ENCODE data around the gene MAPK1. TPM values are rescaled to one million over a fixed set of nuclear protein-coding genes. Genes with fewer than 3 reads are reported as not detected.
"Not testable (repeated sequence)": the region's sequence is repeated elsewhere in the genome, so short reads cannot be mapped to it uniquely, and the experiment has no call there.

Gene MAPK1
- total RNA-seq (2022) (135 and 136 TPM in 2 replicates), Bru-seq, nascent RNA (percentile 85 among the genes with signal in this experiment), BruChase-seq, experiment 1, labeled RNA remaining after a 2-hour chase (percentile 85 among the genes with signal in this experiment), BruChase-seq, experiment 2, labeled RNA remaining after a 6-hour chase (percentile 92 among the genes with signal in this experiment)
- long read RNA-seq, full-length matches to known transcripts: 133 of 153 reads
- long read RNA-seq, partial matches to known transcripts: 3 of 153 reads
- long read RNA-seq, other reads (novel, unspliced or antisense): 17 of 153 reads

- intact Hi-C loops (cut with micrococcal nuclease; ENCODE audit: unreplicated experiment): no loop called here
- H3K4me3 Mint-ChIP-seq (ENCODE audit: unreplicated experiment): peak within 1 kb of the TSS; percentile 86
- ChIA-PET POLR2A (no interaction called here), CTCF (no interaction called here)
- peaks cover 29% of the 10 kb centered on the region for H3K4me1 Mint-ChIP-seq (ENCODE audit: low read depth, unreplicated experiment)
- no peaks in the 10 kb centered on the region for H3K27me3 Mint-ChIP-seq (ENCODE audit: insufficient read depth, unreplicated experiment)
- TF ChIP-seq CTCF (IDR thresholded peaks at IDR 0.05; ENCODE audit: insufficient read depth in 1 of 2, low read depth in 1 of 2, low read length in 1 of 2, severe bottlenecking in 1 of 2, unreplicated experiment in 1 of 2): peak; percentile 15 to 55
- H3K9me3 ChIP-seq: no peaks in the 10 kb centered on the region
- H3K27me3 ChIP-seq (replicated peaks; ENCODE audit: control insufficient read depth, insufficient read depth, low read length): no peaks in the 10 kb centered on the region
- H3K27ac Mint-ChIP-seq (ENCODE audit: unreplicated experiment): peak within 1 kb of the TSS; percentile 95
- BruUV-seq (replicated peaks): TSS peak; percentile 84
- peak; percentile 90 to 95 for DNase-seq
- peak within 1 kb of the TSS; percentile 79 for H3K4me3 ChIP-seq (ENCODE audit: low read depth, low read length)
- H3K36me3 ChIP-seq (ENCODE audit: control insufficient read depth, insufficient read depth, low read length): no peaks in the 10 kb centered on the region; the same call in 1 of the 2 replicates
- H3K9me3 Mint-ChIP-seq (ENCODE audit: unreplicated experiment): no peaks in the 10 kb centered on the region
- H3K36me3 Mint-ChIP-seq (ENCODE audit: insufficient read depth, unreplicated experiment): peaks cover 21% of the 10 kb centered on the region
- H3K4me1 ChIP-seq: 0 out of 2 replicates have a peak, but pooled peaks cover 6% of the 10 kb centered on the region
Measured at GRCh38 chr22:21867528-21868266, at the start of gene MAPK1. Gene MAPK1, minus strand, starts transcription at chr22:21867645. Its CDS starts 205 bp downstream, at chr22:21867440.

GRCh38 chr22:21916309-21916918 is 49.0 kb upstream of the MAPK1 start:
- Mint-ChIP-seq H3K4me1 (ENCODE audit: low read depth, unreplicated experiment) (no peaks in the 10 kb centered on the region), H3K27me3 (ENCODE audit: insufficient read depth, unreplicated experiment) (no peaks in the 10 kb centered on the region), H3K27ac (ENCODE audit: unreplicated experiment) (no peak overlapping the region), H3K4me3 (ENCODE audit: unreplicated experiment) (no peak overlapping the region), H3K9me3 (ENCODE audit: unreplicated experiment) (no peaks in the 10 kb centered on the region), H3K36me3 (ENCODE audit: insufficient read depth, unreplicated experiment) (no peaks in the 10 kb centered on the region)
- ChIA-PET CTCF (no interaction called here), POLR2A (no interaction called here)
- intact Hi-C loops (cut with micrococcal nuclease; ENCODE audit: unreplicated experiment): no loop called here
- Histone ChIP-seq H3K36me3 (ENCODE audit: control insufficient read depth, insufficient read depth, low read length) (no peaks in the 10 kb centered on the region), H3K27me3 (replicated peaks; ENCODE audit: control insufficient read depth, insufficient read depth, low read length) (no peaks in the 10 kb centered on the region), H3K4me1 (no peaks in the 10 kb centered on the region), H3K4me3 (ENCODE audit: low read depth, low read length) (no peak overlapping the region), H3K9me3 (no peaks in the 10 kb centered on the region)
- TF ChIP-seq CTCF (IDR thresholded peaks at IDR 0.05; ENCODE audit: insufficient read depth in 1 of 2, low read depth in 1 of 2, low read length in 1 of 2, severe bottlenecking in 1 of 2, unreplicated experiment in 1 of 2): no peak
- DNase-seq: no peak
- BruUV-seq (replicated peaks): no TSS peak

DNA sequence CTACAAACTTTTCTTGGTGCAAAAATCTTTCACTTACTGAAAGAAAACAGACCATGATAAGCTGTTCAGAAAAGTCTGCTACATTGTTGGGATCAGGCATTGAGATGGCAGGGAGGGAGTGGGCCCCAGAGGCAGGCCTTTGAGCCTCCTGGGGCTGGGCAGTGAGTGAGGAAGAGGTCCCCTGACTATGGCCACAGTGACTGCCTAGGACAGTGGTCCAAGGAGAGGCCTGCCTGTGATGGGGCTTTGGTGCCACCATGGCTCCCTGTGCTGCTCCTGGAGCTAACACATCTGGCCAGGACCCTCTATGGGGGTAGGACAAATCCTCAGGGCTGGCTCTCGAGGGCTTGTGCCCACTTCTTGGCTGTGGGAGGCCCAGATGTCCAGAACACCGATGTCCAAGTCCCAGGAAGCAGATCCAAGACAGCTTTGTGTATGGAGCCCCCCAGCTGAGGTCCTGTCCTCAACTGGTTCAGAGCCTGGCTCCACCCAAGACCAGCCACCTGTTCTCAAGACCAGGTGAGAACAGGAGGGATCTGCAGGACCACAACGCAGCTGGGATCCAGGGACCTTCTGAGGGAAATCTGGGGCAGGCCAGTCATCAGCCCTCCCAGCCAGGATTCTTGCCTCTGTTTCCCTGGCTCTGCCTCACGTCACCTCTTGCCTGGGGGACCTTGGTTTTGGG is 48.3 kb upstream of the MAPK1 start:
- no peak overlapping the region for H3K4me3 Mint-ChIP-seq (ENCODE audit: unreplicated experiment)
- intact Hi-C loops (cut with micrococcal nuclease; ENCODE audit: unreplicated experiment): no loop called here
- H3K9me3 Mint-ChIP-seq (ENCODE audit: unreplicated experiment): no peaks in the 10 kb centered on the region
- H3K9me3 ChIP-seq: no peaks in the 10 kb centered on the region
- CTCF ChIA-PET: no interaction called here
- H3K4me1 Mint-ChIP-seq (ENCODE audit: low read depth, unreplicated experiment): no peaks in the 10 kb centered on the region
- H3K4me1 ChIP-seq: no peaks in the 10 kb centered on the region
- H3K27me3 Mint-ChIP-seq (ENCODE audit: insufficient read depth, unreplicated experiment): no peaks in the 10 kb centered on the region
- DNase-seq: no peak
- no peaks in the 10 kb centered on the region for H3K27me3 ChIP-seq (replicated peaks; ENCODE audit: control insufficient read depth, insufficient read depth, low read length)
- no peak overlapping the region for H3K4me3 ChIP-seq (ENCODE audit: low read depth, low read length)
- no peaks in the 10 kb centered on the region for H3K36me3 ChIP-seq (ENCODE audit: control insufficient read depth, insufficient read depth, low read length)
- H3K27ac Mint-ChIP-seq (ENCODE audit: unreplicated experiment): no peak overlapping the region
- POLR2A ChIA-PET: interaction anchor here (0.5 kb wide), 1 partner anchor 96 kb away, joined by 3 read pairs; no protein-coding TSS in a partner anchor
- BruUV-seq (replicated peaks): no TSS peak
- no peak for TF ChIP-seq CTCF (IDR thresholded peaks at IDR 0.05; ENCODE audit: insufficient read depth in 1 of 2, low read depth in 1 of 2, low read length in 1 of 2, severe bottlenecking in 1 of 2, unreplicated experiment in 1 of 2)
- no peaks in the 10 kb centered on the region for H3K36me3 Mint-ChIP-seq (ENCODE audit: insufficient read depth, unreplicated experiment)

GRCh38 chr22:21914033-21914642 is 46.7 kb upstream of the MAPK1 start:
- H3K4me3 ChIP-seq (ENCODE audit: low read depth, low read length); H3K27ac Mint-ChIP-seq (ENCODE audit: unreplicated experiment); DNase-seq; POLR2A ChIA-PET; H3K9me3 ChIP-seq; intact Hi-C loops (cut with micrococcal nuclease; ENCODE audit: unreplicated experiment); H3K36me3 ChIP-seq (ENCODE audit: control insufficient read depth, insufficient read depth, low read length); CTCF ChIA-PET; H3K36me3 Mint-ChIP-seq (ENCODE audit: insufficient read depth, unreplicated experiment); H3K9me3 Mint-ChIP-seq (ENCODE audit: unreplicated experiment); H3K4me1 ChIP-seq; H3K27me3 Mint-ChIP-seq (ENCODE audit: insufficient read depth, unreplicated experiment); BruUV-seq (replicated peaks); H3K4me1 Mint-ChIP-seq (ENCODE audit: low read depth, unreplicated experiment); H3K27me3 ChIP-seq (replicated peaks; ENCODE audit: control insufficient read depth, insufficient read depth, low read length); H3K4me3 Mint-ChIP-seq (ENCODE audit: unreplicated experiment): not testable (repeated sequence)
